ENCODE data around the gene KYAT1.
A peak's percentile ranks its signal among the peaks of the same experiment; 100 is the strongest.

Gene KYAT1

DNA sequence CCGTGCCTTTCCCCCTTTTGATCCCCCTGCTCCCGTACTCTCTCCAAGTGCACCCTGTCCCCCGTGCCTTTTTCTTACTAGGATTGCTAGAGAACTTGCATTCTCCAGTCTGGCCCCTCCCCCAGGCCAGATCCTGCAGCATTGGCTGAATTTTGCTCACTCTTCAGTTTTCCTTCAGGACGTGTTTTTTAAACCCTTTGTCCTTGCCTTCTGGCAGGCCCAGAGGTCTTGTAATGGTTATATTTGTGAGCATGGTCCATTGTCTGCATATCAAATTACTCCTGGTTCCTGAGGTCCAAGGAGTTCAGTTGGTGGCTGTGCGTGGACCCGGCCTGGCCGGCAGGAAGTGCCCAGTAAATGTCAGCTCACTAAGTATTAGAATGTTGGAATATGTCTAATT, 94.1 kb downstream of the KYAT1 start:
- TF ChIP-seq POLR2A (IDR thresholded peaks at IDR 0.05; ENCODE audit: low read length) = no peak
- no peak for TF ChIP-seq GATA1 (IDR thresholded peaks at IDR 0.05; ENCODE audit: low read depth, low read length)
- peak; percentile 26 to 49 for DNase-seq

DNA sequence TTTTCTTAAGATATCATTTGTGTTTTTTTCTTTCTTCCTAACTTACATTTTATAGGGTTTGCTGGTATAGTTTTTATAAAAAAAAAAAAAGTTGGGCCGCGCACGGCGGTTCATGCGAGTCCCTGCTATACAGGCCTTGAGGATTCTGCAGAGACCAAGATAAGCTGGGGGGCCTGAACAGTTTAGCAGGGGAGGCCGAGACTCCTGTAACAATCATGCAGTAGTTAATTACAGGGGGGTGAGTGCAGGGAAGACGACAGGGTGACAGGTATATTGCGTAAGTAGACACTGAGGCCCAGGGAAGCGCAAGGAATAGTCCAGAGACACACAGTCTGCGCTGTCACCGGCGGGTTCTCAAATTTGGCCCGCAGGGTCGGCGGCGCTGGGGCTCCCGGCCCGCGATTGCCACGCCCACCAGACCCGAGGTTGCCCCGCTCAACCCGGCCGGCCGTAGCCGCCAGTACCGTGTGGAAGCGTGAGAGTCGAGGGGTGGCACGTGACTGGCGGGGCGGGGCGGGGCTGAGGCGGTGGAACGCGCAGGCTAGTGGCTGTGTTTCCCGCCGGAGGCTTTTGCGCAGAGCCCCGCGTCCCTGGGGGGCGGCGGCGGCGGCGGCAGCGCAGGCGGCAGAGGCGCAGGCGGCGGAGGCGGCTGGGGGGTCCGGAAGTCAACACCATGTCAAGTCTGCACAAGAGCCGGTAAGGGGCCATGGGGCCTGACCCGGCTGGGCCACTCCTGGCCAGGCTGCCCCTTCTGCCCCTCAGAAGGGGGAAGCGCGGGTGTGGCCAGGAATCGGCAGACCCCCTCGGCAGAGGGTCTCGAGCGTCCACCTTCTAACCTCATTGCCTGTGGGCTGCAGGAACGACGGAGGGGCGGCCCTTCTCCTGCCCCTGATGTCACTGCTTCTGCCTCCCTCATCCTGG, 94.8 kb downstream of the KYAT1 start, which contains the start of gene TBC1D13:
TSS of gene TBC1D13 (plus strand) at position 573 of the 921 bp plus-strand sequence. CDS start at position 674, 101 bp downstream.
- peak; percentile 93 to 95 for DNase-seq
- no peak for TF ChIP-seq GATA1 (IDR thresholded peaks at IDR 0.05; ENCODE audit: low read depth, low read length)
- peak; percentile 61 for TF ChIP-seq POLR2A (IDR thresholded peaks at IDR 0.05; ENCODE audit: low read length)

DNA sequence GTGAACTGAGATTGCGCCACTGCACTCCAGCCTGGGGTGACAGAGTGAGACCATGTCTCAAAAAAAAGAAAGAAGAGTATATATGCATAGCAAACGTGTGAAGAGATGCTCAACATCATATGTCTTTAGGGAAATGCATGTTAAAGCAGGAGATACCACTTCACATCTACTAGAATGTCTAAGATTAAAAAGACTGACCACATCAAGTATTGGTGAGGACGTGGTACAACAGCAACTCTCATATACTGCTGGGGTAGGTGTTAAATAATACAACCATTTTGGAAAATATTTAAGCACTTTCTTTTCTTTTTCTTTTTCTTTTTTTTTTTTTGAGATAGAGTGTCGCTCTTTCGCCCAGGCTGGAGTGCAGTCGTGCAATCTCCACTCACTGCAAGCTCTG, 96.3 kb downstream of the KYAT1 start:
- no peak for TF ChIP-seq GATA1 (IDR thresholded peaks at IDR 0.05; ENCODE audit: low read depth, low read length)
- no peak for TF ChIP-seq POLR2A (IDR thresholded peaks at IDR 0.05; ENCODE audit: low read length)

More for the DNA sequence above, 96.3 kb downstream of the KYAT1 start:
- no peak for DNase-seq

Data from erythroblast (primary cell).